ENCODE measurements around the gene FRMD5. TPM values are rescaled to one million over a fixed set of nuclear protein-coding genes. Genes with fewer than 3 reads are reported as not detected.

FRMD5 gene
- total RNA-seq, 4 donors from 2014 or later, result 0.24 to 0.94 (median 0.67) TPM; not detected in 1

- TF ChIP-seq POLR2A (IDR thresholded peaks at IDR 0.05), result no peak
- no peak for TF ChIP-seq CTCF (IDR thresholded peaks at IDR 0.05)
- no peak overlapping the region for H3K27ac ChIP-seq
- H3K36me3 ChIP-seq, result no peaks in the 10 kb centered on the region
- DNase-seq, result no peak
- H3K9me3 ChIP-seq, result no peaks in the 10 kb centered on the region
- no peaks in the 10 kb centered on the region for H3K27me3 ChIP-seq
- intact Hi-C loops (cut with DNase I), result no loop called here
- WGBS, 2 donors, result 67 to 72% methylated on average over 4 of the region's 4 CpGs
- H3K4me3 ChIP-seq (replicated peaks in 1 of 3), result no peak overlapping the region
- H3K4me1 ChIP-seq, result peaks cover 26 to 28% of the 10 kb centered on the region in 2 donors
Observed at GRCh38 chr15:43927203-43927602, 267.9 kb downstream of the FRMD5 start.

- Histone ChIP-seq H3K4me3 (replicated peaks in 1 of 3) (no peak overlapping the region), H3K4me1 (peaks cover 10 to 15% of the 10 kb centered on the region in 2 donors), H3K9me3 (no peaks in the 10 kb centered on the region), H3K27me3 (no peaks in the 10 kb centered on the region), H3K27ac (no peak overlapping the region), H3K36me3 (no peaks in the 10 kb centered on the region)
- intact Hi-C loops (cut with DNase I), result no loop called here
- 96 to 99% methylated on average over 4 of the region's 4 CpGs for WGBS, 2 donors
- TF ChIP-seq POLR2A (IDR thresholded peaks at IDR 0.05) (no peak), CTCF (IDR thresholded peaks at IDR 0.05) (no peak)
- DNase-seq, result no peak
Observed at GRCh38 chr15:43923553-43923952, 271.5 kb downstream of the FRMD5 start.

- no peak for DNase-seq
- peaks cover 10 to 15% of the 10 kb centered on the region in 2 donors for H3K4me1 ChIP-seq
- 93 to 98% methylated on average over 4 of the region's 4 CpGs for WGBS, 2 donors
- H3K4me3 ChIP-seq (replicated peaks in 1 of 3), result no peak overlapping the region
- H3K27ac ChIP-seq, result no peak overlapping the region
- intact Hi-C loops (cut with DNase I), result no loop called here
- H3K9me3 ChIP-seq, result no peaks in the 10 kb centered on the region
- TF ChIP-seq CTCF (IDR thresholded peaks at IDR 0.05) (no peak), POLR2A (IDR thresholded peaks at IDR 0.05) (no peak)
- no peaks in the 10 kb centered on the region for H3K36me3 ChIP-seq
- H3K27me3 ChIP-seq, result no peaks in the 10 kb centered on the region
Observed at GRCh38 chr15:43922021-43922420, 273.1 kb downstream of the FRMD5 start.

- TF ChIP-seq CTCF (IDR thresholded peaks at IDR 0.05) (no peak), POLR2A (IDR thresholded peaks at IDR 0.05) (no peak)
- Histone ChIP-seq H3K27ac (peak overlapping the region; percentile 11 to 57 (median 15)), H3K4me1 (peaks cover 10 to 20% of the 10 kb centered on the region in 2 donors), H3K9me3 (no peaks in the 10 kb centered on the region), H3K4me3 (replicated peaks in 1 of 3) (no peak overlapping the region), H3K27me3 (no peaks in the 10 kb centered on the region), H3K36me3 (no peaks in the 10 kb centered on the region)
- WGBS, 2 donors, result 27 to 28% methylated on average over 6 of the region's 6 CpGs
- intact Hi-C loops (cut with DNase I), result no loop called here
- peak; percentile 80 to 85 for DNase-seq
Observed at GRCh38 chr15:43920815-43921214, 274.3 kb downstream of the FRMD5 start.

GRCh38 chr15:43920254-43920600 lies 274.8 kb downstream of the FRMD5 start:
- WGBS, 2 donors, result 70 to 82% methylated on average over 2 of the region's 2 CpGs
- Histone ChIP-seq H3K27me3 (no peaks in the 10 kb centered on the region), H3K4me3 (replicated peaks in 1 of 3) (no peak overlapping the region), H3K4me1 (peaks cover 10 to 24% of the 10 kb centered on the region in 2 donors), H3K27ac (peak overlapping the region in 1 of 3 donors; percentile 57), H3K36me3 (no peaks in the 10 kb centered on the region), H3K9me3 (no peaks in the 10 kb centered on the region)
- DNase-seq, result no peak
- intact Hi-C loops (cut with DNase I), result no loop called here
- TF ChIP-seq CTCF (IDR thresholded peaks at IDR 0.05), result no peak
- TF ChIP-seq POLR2A (IDR thresholded peaks at IDR 0.05), result no peak
